IPS-15b (cell line): ENCODE data around the gene ZNF638.

Experiments
- H3K27me3 ChIP-seq: one replicate; pipeline ENCODE4 v1.6.1; 2013; ENCODE audit warnings: low read length; ENCODE audit not compliant: control insufficient read depth, insufficient read depth
- H3K36me3 ChIP-seq: one replicate; pipeline ENCODE4 v1.6.1; 2013; ENCODE audit warnings: low read length; ENCODE audit not compliant: control insufficient read depth, insufficient read depth
- H3K4me1 ChIP-seq: one replicate; pipeline ENCODE4 v1.6.1; 2013; ENCODE audit warnings: mild to moderate bottlenecking, low read length; ENCODE audit not compliant: control insufficient read depth, insufficient read depth
- H3K4me3 ChIP-seq: one replicate; pipeline ENCODE4 v1.5.1; 2013; ENCODE audit warnings: low read depth, low read length
- H3K9ac ChIP-seq: one replicate; pipeline ENCODE4 v1.6.1; 2013; ENCODE audit warnings: low read depth, mild to moderate bottlenecking, low read length
- H3K9me3 ChIP-seq: one replicate; pipeline ENCODE4 v1.6.1; 2013; ENCODE audit warnings: mild to moderate bottlenecking, low read length; ENCODE audit not compliant: control insufficient read depth, insufficient read depth

The ZNF638 gene

DNA sequence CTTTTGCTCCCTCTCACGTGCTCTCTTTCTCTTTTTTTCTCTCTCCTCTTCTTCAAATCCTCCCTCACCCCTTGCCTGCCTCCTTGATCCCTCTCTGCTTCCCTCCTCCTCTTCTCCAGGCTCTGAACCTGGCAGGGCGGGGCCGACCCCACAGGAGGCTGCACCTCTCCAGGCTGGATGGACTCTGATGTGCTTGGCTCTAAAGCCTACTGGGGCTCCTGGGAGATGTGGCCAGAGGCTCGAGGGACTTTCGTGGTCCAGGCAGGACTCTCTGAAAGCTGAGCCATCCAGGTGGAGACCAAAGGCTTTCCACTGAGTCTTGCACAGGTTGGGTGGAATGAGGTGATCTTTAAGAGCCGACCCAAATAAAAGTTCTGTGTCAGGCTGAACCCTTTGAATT lies 147.2 kb downstream of the ZNF638 start:
- no peaks in the 10 kb centered on the region for H3K27me3 ChIP-seq
- no peaks in the 10 kb centered on the region for H3K36me3 ChIP-seq
- peaks cover 8% of the 10 kb centered on the region for H3K4me1 ChIP-seq
- no peak overlapping the region for H3K4me3 ChIP-seq
- H3K9ac ChIP-seq, result no peak overlapping the region
- H3K9me3 ChIP-seq, result no peaks in the 10 kb centered on the region

DNA sequence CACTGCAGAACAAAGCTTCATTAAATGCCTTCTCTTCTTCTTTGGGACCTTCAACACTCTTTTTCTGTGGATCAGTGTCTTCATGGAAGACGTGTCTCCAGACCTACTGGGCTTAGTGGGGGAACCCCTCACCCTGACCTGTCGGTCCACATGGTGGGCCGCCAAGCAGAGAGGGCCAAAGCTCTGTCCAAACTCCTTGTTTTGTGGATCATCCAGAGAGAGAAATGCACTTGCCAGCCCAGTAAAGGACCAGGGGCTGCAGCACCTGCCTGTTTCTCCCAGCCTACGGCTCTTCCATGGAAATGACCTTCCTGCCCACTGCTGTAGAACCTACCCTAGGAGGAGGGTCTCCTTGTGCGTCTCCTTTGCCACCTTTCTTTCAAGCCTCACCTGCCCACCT lies 147.7 kb downstream of the ZNF638 start:
- H3K4me3 ChIP-seq, result no peak overlapping the region
- no peaks in the 10 kb centered on the region for H3K27me3 ChIP-seq
- H3K36me3 ChIP-seq, result no peaks in the 10 kb centered on the region
- H3K9me3 ChIP-seq, result no peaks in the 10 kb centered on the region
- H3K9ac ChIP-seq, result no peak overlapping the region
- peaks cover 8% of the 10 kb centered on the region for H3K4me1 ChIP-seq

DNA sequence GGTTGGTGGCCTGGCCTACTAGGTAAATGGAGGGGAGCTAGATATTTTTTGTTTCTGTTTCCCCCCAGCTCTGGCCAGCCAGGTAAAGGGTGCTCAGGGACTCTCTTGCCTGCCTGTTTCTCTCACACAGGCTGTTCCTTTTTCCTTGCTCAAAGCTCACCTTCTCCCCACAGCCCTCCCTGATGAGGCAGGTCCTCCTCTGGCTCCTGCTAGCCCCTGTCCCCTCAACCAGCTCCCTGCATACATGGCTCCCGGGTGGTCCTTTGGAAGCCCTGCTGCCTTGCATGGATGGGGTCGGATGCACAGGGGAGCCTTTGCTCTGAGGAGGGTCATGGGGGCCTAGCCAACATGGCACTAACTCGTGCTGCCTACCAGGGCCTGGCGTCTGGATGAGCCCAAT lies 149.5 kb downstream of the ZNF638 start:
- Histone ChIP-seq H3K4me3 (no peak overlapping the region), H3K9ac (no peak overlapping the region), H3K27me3 (no peaks in the 10 kb centered on the region), H3K4me1 (peaks cover 8% of the 10 kb centered on the region), H3K36me3 (no peaks in the 10 kb centered on the region), H3K9me3 (no peaks in the 10 kb centered on the region)

DNA sequence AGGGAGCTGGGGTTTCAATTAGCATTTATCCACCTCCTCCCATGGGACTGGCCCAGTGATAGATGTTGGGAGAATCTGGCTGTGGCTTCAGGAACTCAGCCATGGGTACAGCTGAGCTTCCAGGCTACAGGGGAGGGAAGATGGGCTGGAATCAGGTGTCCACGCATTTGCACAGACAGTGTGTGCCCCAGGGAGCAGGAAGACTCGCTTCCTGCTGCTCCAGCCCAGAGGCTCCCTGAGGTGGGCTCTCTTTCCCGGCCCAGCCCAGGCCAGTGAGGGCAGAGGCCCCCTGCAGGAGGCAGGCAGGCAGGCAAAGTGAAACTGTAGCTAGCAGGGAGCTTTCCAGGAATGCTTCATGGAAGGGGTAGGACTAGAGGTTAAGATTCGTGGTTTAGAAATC lies 150.5 kb downstream of the ZNF638 start:
- Histone ChIP-seq H3K4me3 (no peak overlapping the region), H3K4me1 (peaks cover 6% of the 10 kb centered on the region), H3K9me3 (no peaks in the 10 kb centered on the region), H3K9ac (no peak overlapping the region), H3K36me3 (no peaks in the 10 kb centered on the region), H3K27me3 (no peaks in the 10 kb centered on the region)

DNA sequence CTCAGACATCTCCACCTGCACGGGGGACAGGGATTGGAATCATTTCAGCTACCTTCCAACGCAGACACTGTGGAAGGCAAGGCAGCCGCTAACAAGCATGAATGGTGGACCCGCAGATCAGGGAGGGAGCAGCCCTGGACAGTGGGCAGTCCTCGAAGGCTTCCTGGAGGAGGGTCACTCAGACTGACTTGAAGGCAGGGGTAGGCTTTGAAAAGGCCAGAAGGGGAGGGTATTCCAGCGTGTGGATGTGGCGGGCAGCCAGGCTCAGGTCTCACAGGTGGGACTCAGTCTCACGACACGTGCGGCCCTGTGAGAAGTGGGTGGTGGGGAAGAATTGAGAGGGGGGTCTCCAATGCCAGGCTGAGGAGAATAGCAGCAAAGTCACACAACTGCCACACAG lies 151.7 kb downstream of the ZNF638 start:
- Histone ChIP-seq H3K36me3 (no peaks in the 10 kb centered on the region), H3K27me3 (no peaks in the 10 kb centered on the region), H3K9ac (no peak overlapping the region), H3K4me1 (peaks cover 5% of the 10 kb centered on the region), H3K9me3 (no peaks in the 10 kb centered on the region), H3K4me3 (no peak overlapping the region)

DNA sequence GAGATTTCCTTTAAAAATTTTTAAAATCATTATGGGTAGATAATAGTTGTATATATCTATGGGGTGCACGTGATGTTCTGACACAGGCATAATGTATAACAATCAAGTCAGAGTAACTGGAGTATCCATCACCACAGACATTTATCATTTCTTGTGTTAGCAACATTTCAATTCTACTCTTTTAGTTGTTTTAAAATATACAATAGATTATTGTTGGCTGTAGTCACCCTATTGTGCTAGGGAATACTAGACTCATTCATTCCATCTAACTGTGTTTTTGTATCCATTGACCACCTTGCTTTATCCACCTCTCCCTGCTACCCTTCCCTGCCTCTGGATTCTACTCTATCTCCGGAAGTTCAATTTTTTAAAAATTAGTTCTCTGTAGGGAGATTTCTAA lies 152.8 kb downstream of the ZNF638 start:
- no peaks in the 10 kb centered on the region for H3K27me3 ChIP-seq
- no peak overlapping the region for H3K4me3 ChIP-seq
- H3K4me1 ChIP-seq, result peaks cover 5% of the 10 kb centered on the region
- H3K36me3 ChIP-seq, result no peaks in the 10 kb centered on the region
- no peaks in the 10 kb centered on the region for H3K9me3 ChIP-seq
- H3K9ac ChIP-seq, result no peak overlapping the region
